Right lung (tissue), 10 donors: Measurements from ENCODE around the gene ZNF888. TPM values are rescaled to one million over a fixed set of nuclear protein-coding genes. Genes with fewer than 3 reads are reported as not detected.
"Not testable (repeated sequence)": the region's sequence is repeated elsewhere in the genome, so short reads cannot be mapped to it uniquely, and the experiment has no call there.

ENCODE experiments used
- DNase-seq, 2 donors: peaks; one replicate each; pipeline ENCODE4 v3.0.0-alpha.2; 2013
- long read RNA-seq, 8 donors: transcript quantifications; one replicate each; lab custom pipeline, GENCODE V29; 2026
- polyA plus RNA-seq, 5 donors: library from polyadenylated mRNA; unstranded; fragments of 120-200 nt; gene quantifications; one replicate each; pipeline versions ENCODE4 v1.2.1 to v1.2.3, GENCODE V29; 2013; ENCODE audit warnings: inconsistent platforms in 1 of 5, low replicate concordance in 1 of 5; ENCODE audit not compliant: insufficient read length in 5 of 5, insufficient read depth in 1 of 5

Gene ZNF888
- polyA plus RNA-seq = 10 to 100 TPM in 4 of 5 donors, 1 to 10 TPM in 1; 10.0 to 15.1 (median 13.5) TPM
- long read RNA-seq, donor 1 = 0 reads
- long read RNA-seq, donor 2 = 0 reads
- long read RNA-seq, donor 3 = 0 reads
- long read RNA-seq, donor 4 = 0 reads
- long read RNA-seq, donor 5 = 0 reads
- long read RNA-seq, donor 6 = 0 reads
- long read RNA-seq, donor 7 = 0 reads
- long read RNA-seq, donor 8 = 0 reads

GRCh38 chr19:52922841-52923777 lies at the start of gene ZNF888:
ZNF888 (minus strand) TSS chr19:52923428; CDS start chr19:52917873, 5,555 bp downstream.
- DNase-seq = peak; percentile 81 to 83

GRCh38 chr19:52967772-52968171 lies 44.5 kb upstream of the ZNF888 start:
- DNase-seq = no peak

GRCh38 chr19:52963247-52963618 lies 40.0 kb upstream of the ZNF888 start:
- no peak for DNase-seq

GRCh38 chr19:52962394-52963246 lies 39.4 kb upstream of the ZNF888 start, which contains the start of gene ZNF816:
ZNF816 (minus strand) TSS chr19:52962881; CDS start chr19:52956089, 6,792 bp downstream.
- peak; percentile 95 for DNase-seq

GRCh38 chr19:52961981-52962380 lies 38.8 kb upstream of the ZNF888 start:
- DNase-seq = no peak

GRCh38 chr19:52959613-52960295 lies 36.5 kb upstream of the ZNF888 start:
- no peak for DNase-seq

- no peak for DNase-seq
These were observed 34.4 kb upstream of the ZNF888 start for GRCh38 chr19:52957591-52957990.

GRCh38 chr19:52956917-52957316 lies 33.7 kb upstream of the ZNF888 start:
- no peak for DNase-seq

- no peak for DNase-seq
These were observed 26.2 kb upstream of the ZNF888 start for GRCh38 chr19:52949422-52949821.

GRCh38 chr19:52948025-52948770 lies 25.0 kb upstream of the ZNF888 start:
- DNase-seq = no peak

- DNase-seq = peak in 1 of 2 donors; percentile 71
These were observed 23.4 kb upstream of the ZNF888 start for GRCh38 chr19:52946322-52947310.

- no peak for DNase-seq
These were observed 22.6 kb upstream of the ZNF888 start for GRCh38 chr19:52945652-52946321.

- not testable (repeated sequence) for DNase-seq
These were observed 21.7 kb upstream of the ZNF888 start for GRCh38 chr19:52944703-52945493.

GRCh38 chr19:52943884-52944643 lies 20.8 kb upstream of the ZNF888 start:
- no peak for DNase-seq

GRCh38 chr19:52943134-52943883 lies 20.1 kb upstream of the ZNF888 start:
- no peak for DNase-seq
